Astrocyte (in vitro differentiated cells and primary cell): Measurements from ENCODE around the gene CAP1.

Source experiments
- EZH2 ChIP-seq: IDR thresholded peaks from 2 replicates; pipeline ENCODE4 v1.6.1; 2012; ENCODE audit warnings: mild to moderate bottlenecking, low read length, inconsistent platforms; ENCODE audit not compliant: insufficient read depth
- TF ChIP-seq, protein P1 (sequence below): IDR thresholded peaks from 2 replicates; pipeline ENCODE4 v1.5.1; 2011; ENCODE audit warnings: low read depth, mild to moderate bottlenecking, inconsistent platforms, low read length, moderate library complexity; ENCODE audit not compliant: insufficient read depth

DNA sequence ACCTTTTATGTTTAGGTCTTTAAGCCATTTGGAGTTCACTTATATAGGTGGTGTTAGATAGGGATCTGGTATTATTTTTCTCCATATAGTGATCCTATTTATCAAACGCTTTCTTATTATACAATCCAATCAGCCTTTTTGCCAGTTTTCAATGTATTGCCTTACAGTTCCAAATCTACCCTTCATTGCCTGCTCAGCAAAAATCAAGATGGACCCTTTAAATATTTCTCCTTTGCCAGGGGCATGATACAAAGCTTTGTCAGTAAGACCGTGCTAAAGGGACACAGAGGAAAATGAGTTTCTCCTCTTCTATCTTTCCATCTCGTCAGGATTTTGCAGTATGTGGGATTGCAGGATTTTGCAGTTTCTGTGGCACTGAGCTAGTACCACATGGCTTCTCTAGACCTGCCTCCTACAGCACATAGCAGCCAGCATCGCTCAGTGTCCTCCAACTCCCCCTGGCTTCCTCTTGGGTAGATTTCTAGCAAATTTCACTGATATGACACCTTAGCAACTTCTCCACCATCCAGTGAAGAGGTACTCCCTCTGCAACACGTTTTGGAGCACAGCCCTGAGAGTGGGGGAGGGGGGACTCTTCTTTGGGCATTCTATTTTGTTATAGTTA, 22.5 kb upstream of the CAP1 start:
- TF ChIP-seq, protein P1, sequence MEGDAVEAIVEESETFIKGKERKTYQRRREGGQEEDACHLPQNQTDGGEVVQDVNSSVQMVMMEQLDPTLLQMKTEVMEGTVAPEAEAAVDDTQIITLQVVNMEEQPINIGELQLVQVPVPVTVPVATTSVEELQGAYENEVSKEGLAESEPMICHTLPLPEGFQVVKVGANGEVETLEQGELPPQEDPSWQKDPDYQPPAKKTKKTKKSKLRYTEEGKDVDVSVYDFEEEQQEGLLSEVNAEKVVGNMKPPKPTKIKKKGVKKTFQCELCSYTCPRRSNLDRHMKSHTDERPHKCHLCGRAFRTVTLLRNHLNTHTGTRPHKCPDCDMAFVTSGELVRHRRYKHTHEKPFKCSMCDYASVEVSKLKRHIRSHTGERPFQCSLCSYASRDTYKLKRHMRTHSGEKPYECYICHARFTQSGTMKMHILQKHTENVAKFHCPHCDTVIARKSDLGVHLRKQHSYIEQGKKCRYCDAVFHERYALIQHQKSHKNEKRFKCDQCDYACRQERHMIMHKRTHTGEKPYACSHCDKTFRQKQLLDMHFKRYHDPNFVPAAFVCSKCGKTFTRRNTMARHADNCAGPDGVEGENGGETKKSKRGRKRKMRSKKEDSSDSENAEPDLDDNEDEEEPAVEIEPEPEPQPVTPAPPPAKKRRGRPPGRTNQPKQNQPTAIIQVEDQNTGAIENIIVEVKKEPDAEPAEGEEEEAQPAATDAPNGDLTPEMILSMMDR, result no peak
- no peak for TF ChIP-seq EZH2
